Tongue (tissue), 2 donors: ENCODE measurements around the gene SERPIND1. TPM values are rescaled to one million over a fixed set of nuclear protein-coding genes. Genes with fewer than 3 reads are reported as not detected.

Experiments
- DNase-seq: peaks from one replicate; pipeline ENCODE4 v3.0.0-alpha.2; 2015
- total RNA-seq: library from RNA; depleted of rRNA; stranded (reverse); fragments of >200 nt; gene quantifications from one replicate; pipeline ENCODE4 v1.2.3, GENCODE V29; 2014

The SERPIND1 gene
- total RNA-seq, 1 donor from 2014 or later: not detected

DNA sequence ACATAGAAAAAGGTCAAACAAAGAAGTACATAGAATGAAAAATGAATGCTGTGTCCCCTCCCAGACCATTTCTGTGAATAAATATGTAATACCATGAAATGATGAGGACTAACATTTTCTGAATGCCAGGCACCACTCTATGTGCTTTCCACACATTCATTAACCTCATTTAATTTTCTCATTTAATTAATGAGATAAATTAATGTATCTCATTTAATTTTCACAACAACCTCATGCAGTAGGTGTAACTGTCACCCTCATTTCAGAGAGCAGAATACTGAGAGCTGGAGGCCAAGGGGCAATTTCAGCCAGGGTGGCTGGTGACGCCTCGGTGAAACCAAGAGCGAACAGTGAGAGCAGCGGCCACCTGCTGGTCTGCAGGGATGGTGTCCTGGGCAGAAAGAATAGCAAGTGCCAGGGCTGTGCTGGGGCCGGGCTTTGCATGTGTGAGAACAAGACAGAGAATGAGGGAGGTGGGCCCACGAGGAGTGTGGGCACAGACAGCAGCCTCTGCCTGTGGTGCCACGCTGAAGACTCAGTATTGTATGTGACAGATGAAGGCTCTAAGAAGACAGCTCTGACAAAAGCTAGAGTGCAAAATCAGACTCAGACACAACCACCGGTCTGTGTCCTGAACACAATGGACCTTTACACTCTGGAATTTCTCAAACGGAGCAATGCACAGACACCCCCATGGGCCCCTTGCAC lies 1.8 kb upstream of the SERPIND1 start:
- DNase-seq: no peak

DNA sequence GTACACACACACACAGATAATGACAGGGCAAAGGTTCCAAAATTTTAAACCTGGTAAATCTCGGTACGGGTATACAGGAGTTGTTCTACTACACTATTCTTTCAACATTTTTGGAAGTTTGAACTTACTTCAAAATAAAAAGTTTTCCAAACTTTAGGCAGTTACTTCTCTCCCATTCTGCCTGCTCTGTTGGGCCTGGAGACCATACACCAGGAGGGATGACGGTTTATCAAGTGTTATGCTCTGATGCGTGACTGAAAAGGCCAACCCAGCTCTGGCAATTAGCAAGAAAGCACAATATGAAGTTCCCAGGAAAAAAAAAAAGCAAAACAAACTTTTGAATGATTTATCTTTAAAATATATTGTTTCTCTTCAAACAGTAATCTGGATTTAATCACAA lies 969 bp downstream of the SERPIND1 start:
- no peak for DNase-seq

DNA sequence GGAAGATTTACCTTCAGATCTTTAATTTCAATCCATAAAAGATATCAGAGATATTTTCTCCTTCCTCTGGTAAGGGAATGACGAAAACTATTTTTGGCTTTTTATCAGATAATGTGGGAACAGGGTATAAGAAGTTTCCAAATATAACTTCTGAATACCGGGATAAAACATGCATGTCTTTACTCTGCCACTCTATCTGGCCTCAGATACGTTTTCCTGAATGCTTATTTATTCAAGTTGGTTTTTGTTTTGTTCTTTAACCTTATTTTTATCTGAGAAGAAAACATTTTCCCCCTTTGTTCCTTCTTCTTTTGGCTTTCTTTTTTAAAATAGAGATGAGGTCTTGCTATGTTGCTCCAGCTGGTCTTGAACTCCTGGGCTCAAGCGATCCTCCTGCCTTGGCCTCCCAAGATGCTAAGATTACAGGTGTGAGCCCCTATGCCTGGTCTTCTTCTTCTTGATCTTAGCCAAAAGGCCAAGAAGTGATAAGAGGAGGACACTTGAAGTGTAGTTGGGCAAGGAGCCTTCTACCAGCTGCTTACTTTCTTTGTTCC lies 1.5 kb downstream of the SERPIND1 start:
- DNase-seq: no peak

DNA sequence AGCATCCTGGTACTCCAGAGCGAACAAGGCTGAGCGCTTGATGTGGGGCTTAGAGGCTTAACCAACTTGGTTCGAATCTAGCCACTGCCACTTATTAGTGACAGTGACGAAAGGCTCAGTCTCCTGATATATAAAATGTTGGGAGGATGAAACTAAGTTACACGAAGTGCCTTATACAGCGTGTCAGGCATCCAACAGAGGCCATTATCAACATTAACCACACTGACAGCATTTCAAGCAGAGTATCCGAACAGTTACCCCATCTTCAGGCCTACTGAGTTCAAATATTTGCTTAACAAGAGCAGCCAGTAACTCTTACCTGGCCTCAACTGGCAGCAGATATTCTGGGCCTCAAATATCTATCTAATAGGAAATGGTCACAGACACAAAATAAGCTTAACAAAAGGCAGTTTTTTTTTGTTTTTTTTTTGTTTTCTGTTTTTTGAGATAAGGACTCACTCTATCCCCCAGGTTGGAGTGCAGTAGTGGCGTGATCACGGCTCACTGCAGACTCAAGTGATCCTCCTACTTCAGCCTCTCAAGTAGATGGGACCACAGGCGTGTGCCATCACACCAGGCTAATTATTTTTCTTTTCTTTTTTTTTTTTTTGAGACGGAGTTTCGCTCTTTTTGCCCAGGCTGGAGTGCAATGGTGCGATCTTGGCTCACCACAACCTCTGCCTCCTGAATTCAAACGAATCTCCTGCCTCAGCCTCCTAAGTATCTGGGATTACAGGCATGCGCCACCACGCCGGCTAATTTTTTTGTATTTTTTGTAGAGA lies 2.9 kb downstream of the SERPIND1 start:
- no peak for DNase-seq

DNA sequence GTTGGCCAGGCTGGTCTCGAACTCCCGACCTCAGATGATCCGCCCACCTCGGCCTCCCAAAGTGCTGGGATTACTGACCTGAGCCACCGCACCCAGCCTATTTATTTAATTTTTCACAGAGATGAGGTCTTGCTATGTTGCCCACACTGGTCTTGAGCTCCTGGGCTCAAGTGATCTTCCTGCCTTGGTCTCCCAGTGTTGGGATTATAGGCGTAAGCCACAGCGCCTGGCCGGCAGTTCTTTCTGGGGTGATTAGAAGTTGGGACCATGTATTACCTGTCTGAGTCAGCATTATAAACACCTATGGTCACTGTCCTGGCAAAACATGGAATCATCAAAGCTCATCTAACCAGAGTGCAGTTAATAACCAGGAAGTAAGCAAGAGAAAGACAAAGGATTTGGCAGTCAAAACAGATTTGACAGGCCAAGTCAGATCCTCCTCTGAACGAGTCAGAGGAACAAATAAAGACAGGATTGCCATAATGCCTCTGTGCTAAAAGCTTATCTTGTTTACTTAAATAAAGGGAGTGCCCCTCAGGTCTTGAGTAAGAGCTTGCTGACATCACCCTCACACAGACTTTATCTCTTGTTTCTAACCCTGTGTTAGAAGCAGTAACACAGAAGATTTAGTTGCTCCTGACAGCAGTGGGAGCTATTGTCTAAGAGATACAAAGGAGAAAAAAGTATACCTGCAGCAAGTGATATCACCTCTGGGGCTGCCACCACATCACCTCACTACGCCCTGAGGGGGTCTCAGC lies 3.7 kb downstream of the SERPIND1 start:
- peak; percentile 36 for DNase-seq

DNA sequence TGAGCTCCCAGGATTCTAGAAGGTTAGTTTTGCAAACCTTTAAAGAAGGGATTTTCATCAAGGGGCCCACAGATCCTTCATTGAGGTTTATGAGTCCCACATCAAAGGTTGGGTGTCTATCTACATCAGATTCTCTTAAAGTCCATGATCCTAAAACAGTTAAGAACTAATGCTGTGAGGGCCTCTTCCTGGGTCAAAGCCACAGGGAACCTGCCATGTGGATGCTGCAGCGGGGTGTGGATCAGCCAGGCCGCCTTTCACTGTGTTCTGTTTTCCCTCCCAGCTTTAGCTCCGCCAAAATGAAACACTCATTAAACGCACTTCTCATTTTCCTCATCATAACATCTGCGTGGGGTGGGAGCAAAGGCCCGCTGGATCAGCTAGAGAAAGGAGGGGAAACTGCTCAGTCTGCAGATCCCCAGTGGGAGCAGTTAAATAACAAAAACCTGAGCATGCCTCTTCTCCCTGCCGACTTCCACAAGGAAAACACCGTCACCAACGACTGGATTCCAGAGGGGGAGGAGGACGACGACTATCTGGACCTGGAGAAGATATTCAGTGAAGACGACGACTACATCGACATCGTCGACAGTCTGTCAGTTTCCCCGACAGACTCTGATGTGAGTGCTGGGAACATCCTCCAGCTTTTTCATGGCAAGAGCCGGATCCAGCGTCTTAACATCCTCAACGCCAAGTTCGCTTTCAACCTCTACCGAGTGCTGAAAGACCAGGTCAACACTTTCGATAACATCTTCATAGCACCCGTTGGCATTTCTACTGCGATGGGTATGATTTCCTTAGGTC lies 5.3 kb downstream of the SERPIND1 start:
- DNase-seq: peak; percentile 4

DNA sequence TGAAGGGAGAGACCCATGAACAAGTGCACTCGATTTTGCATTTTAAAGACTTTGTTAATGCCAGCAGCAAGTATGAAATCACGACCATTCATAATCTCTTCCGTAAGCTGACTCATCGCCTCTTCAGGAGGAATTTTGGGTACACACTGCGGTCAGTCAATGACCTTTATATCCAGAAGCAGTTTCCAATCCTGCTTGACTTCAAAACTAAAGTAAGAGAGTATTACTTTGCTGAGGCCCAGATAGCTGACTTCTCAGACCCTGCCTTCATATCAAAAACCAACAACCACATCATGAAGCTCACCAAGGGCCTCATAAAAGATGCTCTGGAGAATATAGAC lies 5.9 kb downstream of the SERPIND1 start:
- DNase-seq: no peak

DNA sequence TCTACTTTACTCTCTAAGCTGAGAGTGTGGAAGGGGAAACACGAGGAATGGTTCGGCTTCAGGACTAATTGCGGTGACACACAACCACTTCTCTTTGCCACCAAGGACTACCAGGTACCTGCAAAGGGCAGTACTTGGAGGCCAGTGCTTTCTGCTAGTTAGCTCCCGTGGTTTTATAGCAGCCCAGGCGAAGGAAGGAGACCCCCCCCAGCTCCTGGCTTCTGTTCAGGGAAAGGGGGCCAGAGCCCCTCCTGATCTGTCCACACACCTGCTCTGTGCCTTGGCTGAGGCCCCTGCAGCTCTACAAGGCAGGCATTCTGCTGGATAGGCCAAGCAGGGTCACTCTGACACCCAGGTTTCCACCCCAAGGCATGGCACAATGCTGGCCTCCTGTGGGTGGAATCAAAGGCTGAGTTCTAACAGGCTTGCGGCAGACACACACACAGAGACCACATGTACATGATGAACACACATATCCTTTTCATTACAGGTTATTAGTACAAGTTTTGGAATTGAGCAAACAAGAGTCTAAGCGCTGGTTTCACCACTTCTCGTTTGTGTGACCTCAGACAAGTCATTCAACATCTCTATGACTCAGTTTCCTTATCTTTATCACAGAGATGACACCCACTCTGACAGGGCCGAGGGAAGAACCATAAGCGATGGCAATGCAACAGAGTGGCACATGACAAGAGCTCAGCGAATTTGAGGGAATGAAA lies 7.5 kb downstream of the SERPIND1 start:
- DNase-seq: no peak

DNA sequence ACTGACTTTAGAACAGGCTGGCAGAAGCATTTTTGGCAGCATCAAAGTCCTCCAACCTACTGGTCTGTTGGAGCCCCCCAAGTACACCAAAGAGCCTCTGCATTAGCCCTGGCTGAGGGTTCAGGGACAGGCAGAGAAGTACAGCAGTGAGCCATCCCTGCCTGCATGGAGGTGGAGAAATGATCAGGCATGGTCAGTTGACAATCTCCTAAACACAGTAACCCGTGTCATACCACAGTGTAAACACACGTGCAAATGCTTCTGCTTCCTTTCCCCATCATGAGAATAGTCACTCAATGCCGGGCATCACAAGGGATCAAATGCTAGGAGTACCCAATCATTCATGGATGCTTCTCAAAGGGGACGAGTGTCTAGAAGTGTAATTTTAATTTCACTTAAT lies 8.2 kb downstream of the SERPIND1 start:
- DNase-seq: no peak

DNA sequence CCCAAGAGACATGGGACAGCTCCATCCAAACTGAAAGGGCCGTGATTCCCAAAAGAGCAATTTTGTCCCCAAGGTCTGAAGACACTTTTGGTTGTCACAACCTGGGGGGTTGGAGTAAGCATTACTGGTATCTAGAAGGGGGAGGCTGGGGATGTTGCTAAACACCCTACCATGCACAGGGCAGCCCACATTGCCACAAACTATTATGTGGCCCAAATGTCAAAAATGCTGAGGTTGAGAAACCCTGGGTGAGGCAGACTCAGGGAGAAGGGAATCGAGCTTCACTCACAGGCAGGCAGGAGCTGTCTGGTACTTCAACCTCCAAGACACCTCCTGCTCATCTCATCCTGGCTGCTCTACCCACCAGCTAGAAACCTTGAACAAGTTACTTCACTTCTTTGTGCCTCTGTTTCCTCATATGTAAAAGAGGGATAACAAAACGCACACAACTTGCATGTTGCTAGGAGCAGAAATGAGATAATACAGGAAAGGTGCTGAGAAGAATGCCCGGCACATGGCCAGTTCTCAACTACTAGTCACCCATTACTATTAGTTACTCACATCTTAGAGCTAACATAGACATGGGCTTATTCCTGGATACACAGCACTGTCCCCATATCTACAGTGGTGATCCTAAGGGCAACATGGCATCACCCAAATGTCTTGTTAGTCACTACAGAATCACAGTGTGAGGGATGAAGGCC lies 8.8 kb downstream of the SERPIND1 start:
- no peak for DNase-seq

DNA sequence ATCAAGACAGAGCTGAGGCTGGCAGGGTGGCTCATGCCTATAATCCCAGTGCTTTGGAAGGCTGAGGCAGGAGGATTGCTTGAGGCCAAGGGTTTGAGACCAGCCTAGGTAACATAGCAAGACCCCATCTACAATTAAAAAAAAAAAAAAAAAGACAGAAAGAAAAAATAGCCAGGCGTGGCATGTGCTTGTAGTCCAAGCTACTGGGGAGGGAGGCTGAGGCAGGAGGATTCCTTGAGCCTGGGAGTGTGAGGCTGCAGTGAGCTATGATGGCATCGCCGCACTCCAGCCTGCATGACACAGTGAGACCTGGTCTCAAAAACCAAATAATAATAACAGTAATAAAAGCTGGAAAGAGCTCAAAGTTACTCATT lies 9.4 kb downstream of the SERPIND1 start:
- no peak for DNase-seq

DNA sequence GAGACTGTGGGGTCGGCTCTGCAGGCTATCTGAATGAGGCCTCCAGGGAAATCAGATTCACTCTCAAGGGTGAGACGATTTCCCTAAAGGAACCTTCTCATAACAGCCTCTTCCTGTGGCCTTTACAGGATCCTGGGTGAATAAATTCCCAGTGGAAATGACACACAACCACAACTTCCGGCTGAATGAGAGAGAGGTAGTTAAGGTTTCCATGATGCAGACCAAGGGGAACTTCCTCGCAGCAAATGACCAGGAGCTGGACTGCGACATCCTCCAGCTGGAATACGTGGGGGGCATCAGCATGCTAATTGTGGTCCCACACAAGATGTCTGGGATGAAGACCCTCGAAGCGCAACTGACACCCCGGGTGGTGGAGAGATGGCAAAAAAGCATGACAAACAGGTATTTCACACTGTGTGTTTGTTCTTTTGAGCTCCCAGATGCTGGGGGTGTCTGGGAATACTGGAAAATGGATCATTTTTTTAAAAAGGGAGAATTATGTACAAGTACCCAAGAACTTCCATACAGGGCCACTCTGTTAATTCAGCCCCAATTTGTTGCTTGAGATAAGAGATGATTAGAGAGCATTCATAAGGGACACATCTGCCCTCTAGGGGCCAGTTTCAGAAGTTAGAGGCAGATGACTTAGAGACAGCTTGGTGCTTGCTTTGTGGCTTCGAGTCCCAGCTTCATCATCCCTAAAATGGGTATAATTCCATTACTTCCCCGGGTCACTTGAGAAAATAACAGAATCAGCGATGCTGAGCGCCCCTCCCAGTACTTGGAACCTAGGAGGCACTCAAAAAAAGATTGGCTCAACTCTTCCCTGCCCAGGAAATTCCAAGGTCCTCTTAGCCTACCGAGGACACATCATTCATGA lies 10.2 kb downstream of the SERPIND1 start:
- peak; percentile 64 for DNase-seq

DNA sequence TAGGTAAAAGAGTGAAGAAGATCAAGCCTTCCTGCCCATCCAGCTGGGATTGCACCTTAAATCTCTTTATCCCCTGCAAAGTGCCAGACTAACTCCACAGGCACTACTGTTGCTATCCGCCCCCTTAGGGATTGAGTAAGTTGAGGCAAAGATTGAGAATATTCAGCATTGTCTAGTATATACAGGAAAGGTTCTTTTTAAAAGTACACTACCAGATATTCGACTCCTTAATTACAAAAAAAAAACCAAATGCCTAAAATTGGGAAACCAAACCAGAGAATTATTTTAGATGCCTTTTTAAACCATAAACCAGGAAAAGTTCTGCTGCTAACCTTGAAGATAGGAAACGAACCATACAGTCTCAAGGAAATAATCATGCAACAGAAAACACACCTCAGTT lies 11.5 kb downstream of the SERPIND1 start:
- DNase-seq: no peak

DNA sequence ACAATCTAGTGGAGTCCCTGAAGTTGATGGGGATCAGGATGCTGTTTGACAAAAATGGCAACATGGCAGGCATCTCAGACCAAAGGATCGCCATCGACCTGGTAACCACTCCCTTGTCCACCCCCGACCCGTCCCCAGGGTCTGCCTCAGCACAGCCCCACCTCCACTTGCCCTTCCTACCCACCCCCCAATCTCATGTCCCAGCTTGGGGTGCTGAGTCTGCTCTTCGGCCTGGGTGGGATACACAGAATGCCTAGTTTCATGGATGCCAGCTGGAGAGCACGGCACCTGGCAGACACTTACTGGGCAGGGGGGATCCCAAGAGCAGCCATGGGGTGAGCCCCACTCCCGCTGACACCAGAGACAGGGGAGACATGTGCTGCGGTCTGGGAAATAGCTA lies 12.1 kb downstream of the SERPIND1 start:
- no peak for DNase-seq

DNA sequence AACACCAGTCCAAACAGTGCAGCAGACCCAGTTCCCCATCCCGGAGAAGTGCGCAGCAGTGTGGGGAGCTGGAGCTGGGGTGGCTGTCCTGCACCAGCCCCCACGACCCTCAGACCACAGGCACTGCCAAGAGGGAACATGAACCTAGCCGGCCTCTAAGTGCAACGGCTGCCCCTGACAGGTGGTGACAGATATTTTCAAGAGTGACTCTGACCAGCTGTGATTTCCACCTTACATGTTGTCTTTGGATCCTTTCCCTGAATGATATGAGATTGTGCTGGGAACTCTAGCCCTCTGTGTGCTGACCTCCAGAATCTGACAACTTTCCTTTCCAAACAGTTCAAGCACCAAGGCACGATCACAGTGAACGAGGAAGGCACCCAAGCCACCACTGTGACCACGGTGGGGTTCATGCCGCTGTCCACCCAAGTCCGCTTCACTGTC lies 12.6 kb downstream of the SERPIND1 start:
- peak; percentile 29 for DNase-seq

DNA sequence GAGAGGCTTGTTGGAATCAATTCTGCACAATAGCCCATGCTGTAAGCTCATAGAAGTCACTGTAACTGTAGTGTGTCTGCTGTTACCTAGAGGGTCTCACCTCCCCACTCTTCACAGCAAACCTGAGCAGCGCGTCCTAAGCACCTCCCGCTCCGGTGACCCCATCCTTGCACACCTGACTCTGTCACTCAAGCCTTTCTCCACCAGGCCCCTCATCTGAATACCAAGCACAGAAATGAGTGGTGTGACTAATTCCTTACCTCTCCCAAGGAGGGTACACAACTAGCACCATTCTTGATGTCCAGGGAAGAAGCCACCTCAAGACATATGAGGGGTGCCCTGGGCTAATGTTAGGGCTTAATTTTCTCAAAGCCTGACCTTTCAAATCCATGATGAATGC lies 13.3 kb downstream of the SERPIND1 start:
- no peak for DNase-seq

DNA sequence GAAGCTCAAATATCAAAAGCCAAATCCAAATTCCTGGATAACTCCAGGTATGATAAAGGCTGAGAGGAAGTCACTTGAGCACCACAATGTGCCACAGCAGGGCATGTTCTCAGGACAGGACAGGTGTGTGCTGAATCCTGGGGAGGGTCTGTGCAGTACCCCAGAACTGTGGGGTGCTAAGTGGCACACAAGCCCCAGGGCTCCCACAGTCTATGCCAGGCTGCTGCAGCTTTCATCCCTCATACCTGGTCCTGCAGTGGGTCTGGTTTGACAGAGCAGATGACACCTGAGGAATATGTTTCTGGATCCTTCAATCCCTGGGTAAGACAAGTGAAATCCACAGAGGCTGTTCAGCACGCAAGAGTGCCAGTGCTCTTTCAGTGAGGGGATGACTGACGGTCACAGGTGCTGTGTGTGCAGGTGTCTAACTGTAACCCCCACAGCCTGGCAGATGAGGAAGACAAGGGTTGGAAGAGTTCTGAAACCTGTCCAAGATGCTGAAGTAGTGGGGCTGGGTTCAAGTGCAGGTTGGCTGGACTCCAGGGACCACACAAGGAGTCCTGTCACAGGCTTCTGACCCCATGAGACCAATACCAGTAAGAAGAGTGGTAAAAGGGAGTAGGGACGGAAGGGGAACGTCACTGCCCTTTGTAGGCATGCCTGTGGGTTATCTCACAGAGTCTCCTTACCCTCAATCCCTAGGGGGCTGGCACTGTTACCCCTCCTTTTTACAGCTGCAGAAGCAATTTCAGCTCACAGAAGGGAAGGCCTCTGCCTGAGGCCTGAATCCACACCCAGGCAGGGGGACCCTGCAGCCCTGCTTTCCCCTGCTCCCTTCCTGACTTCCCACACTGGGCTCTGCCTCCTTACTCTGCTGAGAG lies 14.1 kb downstream of the SERPIND1 start:
- peak; percentile 48 for DNase-seq

DNA sequence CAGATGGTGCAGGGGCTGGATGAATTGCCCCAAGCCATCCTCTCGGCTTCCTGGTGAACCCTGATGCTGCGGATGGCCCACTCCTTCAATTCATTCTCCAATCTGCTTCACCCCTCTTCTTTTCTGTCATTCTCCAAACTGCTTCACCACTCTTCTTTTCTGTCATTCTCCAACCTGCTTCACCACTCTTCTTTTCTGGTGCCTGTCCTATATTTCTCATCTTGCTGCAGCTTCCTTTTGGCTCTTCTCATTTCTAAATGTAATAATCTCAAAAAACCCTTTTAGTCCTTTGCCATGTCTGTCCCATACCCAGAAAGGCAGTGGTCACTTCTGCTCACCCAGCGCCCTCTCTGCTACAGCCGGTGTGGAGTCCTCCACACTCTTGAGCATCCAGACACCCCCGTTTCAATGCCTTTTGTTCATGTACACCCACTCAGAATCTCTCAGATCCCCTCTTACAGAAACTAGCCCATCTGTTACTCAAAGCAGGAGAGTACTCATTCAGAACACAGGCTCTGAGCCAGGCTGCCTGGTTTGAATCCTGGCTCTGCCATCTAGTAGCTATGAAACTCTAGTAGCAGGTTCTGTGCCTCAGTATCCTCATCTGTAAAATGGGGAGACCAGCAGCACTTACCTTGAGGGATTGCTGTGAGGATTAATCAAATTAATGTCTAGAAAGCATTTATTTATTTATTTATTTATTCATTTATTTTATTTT lies 14.9 kb downstream of the SERPIND1 start:
- DNase-seq: no peak
